CD4-positive, CD25-positive, alpha-beta regulatory T cell (primary cell): Measurements from ENCODE around the gene GPN1. TPM values are rescaled to one million over a fixed set of nuclear protein-coding genes. Genes with fewer than 3 reads are reported as not detected.
"Not testable (repeated sequence)": the region's sequence is repeated elsewhere in the genome, so short reads cannot be mapped to it uniquely, and the experiment has no call there.

Experiments used
- ATAC-seq, 2 donors: fragments of 150-1000 bp; cut with Tn5 transposase; one replicate each; pipeline ENCODE4 v1.10.0; 2021; ENCODE audit warnings: low read depth in 2 of 2, moderate number of reproducible peaks in 2 of 2, moderate library complexity in 1 of 2
- DNase-seq, 3 donors: peaks; one replicate each; pipeline versions ENCODE4 v3.0.0 to v3.0.0-alpha.2; 2012 to 2022; ENCODE audit warnings: mixed read lengths in 1 of 3
- H3K27ac ChIP-seq: one replicate; pipeline ENCODE4 v1.7.0; 2013; ENCODE audit warnings: mild to moderate bottlenecking, low read length; ENCODE audit not compliant: insufficient read depth, poor library complexity, severe bottlenecking
- H3K27me3 ChIP-seq: one replicate; pipeline ENCODE4 v1.7.0; 2013; ENCODE audit warnings: low read length; ENCODE audit not compliant: control insufficient read depth, insufficient read depth
- H3K36me3 ChIP-seq: one replicate; pipeline ENCODE4 v1.7.0; 2013; ENCODE audit warnings: mild to moderate bottlenecking, low read length, moderate library complexity; ENCODE audit not compliant: control insufficient read depth, insufficient read depth
- H3K4me1 ChIP-seq: 2 replicates; pipeline ENCODE4 v1.7.0; 2013; ENCODE audit warnings: mild to moderate bottlenecking, low read length; ENCODE audit not compliant: insufficient read depth, control insufficient read depth, poor library complexity, severe bottlenecking
- H3K4me3 ChIP-seq: one replicate; pipeline ENCODE4 v1.7.0; 2013; ENCODE audit warnings: low read depth, mild to moderate bottlenecking, low read length, moderate library complexity
- H3K9me3 ChIP-seq, 2 experiments: 1 replicate in 1 of 2; 2 replicates in 1 of 2; pipeline ENCODE4 v1.7.0; 2013; ENCODE audit warnings: low read length in 2 of 2, mild to moderate bottlenecking in 1 of 2, moderate library complexity in 1 of 2; ENCODE audit not compliant: control insufficient read depth in 2 of 2
- H3K27ac Mint-ChIP-seq, 3 donors: one replicate each; pipeline ENCODE4 v1.8.0; 2020 to 2022; ENCODE audit warnings: mild to moderate bottlenecking in 3 of 3, mixed read lengths in 3 of 3, moderate library complexity in 2 of 3
- H3K27me3 Mint-ChIP-seq: one replicate; pipeline ENCODE4 v1.8.0; 2022; ENCODE audit warnings: mild to moderate bottlenecking, mixed read lengths
- H3K36me3 Mint-ChIP-seq: one replicate; pipeline ENCODE4 v1.8.0; 2020; ENCODE audit warnings: mixed read lengths
- H3K4me1 Mint-ChIP-seq, 4 donors: one replicate each; pipeline ENCODE4 v1.8.0; 2020 to 2022; ENCODE audit warnings: mixed read lengths in 4 of 4, mild to moderate bottlenecking in 1 of 4
- H3K4me3 Mint-ChIP-seq, 4 donors: one replicate each; pipeline ENCODE4 v1.8.0; 2020 to 2022; ENCODE audit warnings: mild to moderate bottlenecking in 4 of 4, mixed read lengths in 4 of 4, moderate library complexity in 3 of 4
- H3K9me3 Mint-ChIP-seq, 7 donors: one replicate each; pipeline ENCODE4 v1.8.0; 2020 to 2022; ENCODE audit warnings: mixed read lengths in 7 of 7, mild to moderate bottlenecking in 3 of 7, moderate library complexity in 2 of 7
- polyA plus RNA-seq, 4 donors: library from polyadenylated mRNA; unstranded; fragments of 300-500 nt; fragmentation: Illumina TruSeq; gene quantifications; one replicate each; pipeline ENCODE4 v1.2.3, GENCODE V29; 2021
- total RNA-seq: library from RNA; stranded (reverse); gene quantifications from one replicate; pipeline ENCODE4 v1.2.3, GENCODE V29; 2022

Gene GPN1
- total and polyA plus RNA-seq, 5 donors from 2014 or later = 27.8 to 85.0 (median 74.9) TPM

GRCh38 chr2:27606611-27607010 is 22.2 kb upstream of the GPN1 start:
- H3K36me3 Mint-ChIP-seq = peaks cover 58% of the 10 kb centered on the region
- H3K4me3 Mint-ChIP-seq = no peak overlapping the region
- no peak overlapping the region for H3K27ac Mint-ChIP-seq
- Histone ChIP-seq H3K4me1 (no peaks in the 10 kb centered on the region), H3K36me3 (peaks cover 70% of the 10 kb centered on the region), H3K9me3 (no peaks in the 10 kb centered on the region), H3K4me3 (no peak overlapping the region), H3K27ac (no peak overlapping the region), H3K27me3 (no peaks in the 10 kb centered on the region)
- ATAC-seq (no peak), DNase-seq (no peak)
- H3K4me1 Mint-ChIP-seq = peaks cover 0 to 13% (median 4%) of the 10 kb centered on the region in 4 donors
- H3K9me3 Mint-ChIP-seq = no peaks in the 10 kb centered on the region
- no peaks in the 10 kb centered on the region for H3K27me3 Mint-ChIP-seq

- Histone ChIP-seq H3K9me3 (no peaks in the 10 kb centered on the region), H3K27ac (no peak overlapping the region), H3K4me3 (no peak overlapping the region), H3K36me3 (peaks cover 76% of the 10 kb centered on the region), H3K4me1 (no peaks in the 10 kb centered on the region), H3K27me3 (no peaks in the 10 kb centered on the region)
- Mint-ChIP-seq H3K27me3 (no peaks in the 10 kb centered on the region), H3K27ac (no peak overlapping the region), H3K36me3 (peaks cover 50% of the 10 kb centered on the region), H3K4me1 (peaks cover 2 to 6% (median 5%) of the 10 kb centered on the region in 4 donors), H3K4me3 (no peak overlapping the region), H3K9me3 (no peaks in the 10 kb centered on the region)
- DNase-seq (no peak), ATAC-seq (no peak)
Measured at GRCh38 chr2:27613985-27614384, 14.9 kb upstream of the GPN1 start.

- Mint-ChIP-seq H3K4me3 (no peak overlapping the region), H3K4me1 (peaks cover 2 to 6% (median 5%) of the 10 kb centered on the region in 4 donors), H3K27me3 (no peaks in the 10 kb centered on the region), H3K27ac (peak overlapping the region in 1 of 3 donors; percentile 72), H3K9me3 (no peaks in the 10 kb centered on the region), H3K36me3 (peaks cover 55% of the 10 kb centered on the region)
- no peak for ATAC-seq
- Histone ChIP-seq H3K4me3 (no peak overlapping the region), H3K27me3 (no peaks in the 10 kb centered on the region), H3K4me1 (no peaks in the 10 kb centered on the region), H3K27ac (no peak overlapping the region), H3K36me3 (peaks cover 84% of the 10 kb centered on the region), H3K9me3 (no peaks in the 10 kb centered on the region)
- DNase-seq = no peak
Measured at GRCh38 chr2:27615316-27615715, 13.5 kb upstream of the GPN1 start.

- H3K4me1 Mint-ChIP-seq = peaks cover 0 to 1% (median 0%) of the 10 kb centered on the region in 4 donors
- no peak overlapping the region for H3K27ac ChIP-seq
- no peak for ATAC-seq
- no peaks in the 10 kb centered on the region for H3K9me3 ChIP-seq
- H3K36me3 ChIP-seq = peaks cover 79% of the 10 kb centered on the region
- H3K9me3 Mint-ChIP-seq = no peaks in the 10 kb centered on the region
- DNase-seq = no peak
- H3K4me3 Mint-ChIP-seq = no peak overlapping the region
- no peak overlapping the region for H3K27ac Mint-ChIP-seq
- H3K27me3 Mint-ChIP-seq = no peaks in the 10 kb centered on the region
- no peaks in the 10 kb centered on the region for H3K4me1 ChIP-seq
- no peaks in the 10 kb centered on the region for H3K27me3 ChIP-seq
- no peak overlapping the region for H3K4me3 ChIP-seq
- H3K36me3 Mint-ChIP-seq = peaks cover 55% of the 10 kb centered on the region
Measured at GRCh38 chr2:27621524-27621923, 7.3 kb upstream of the GPN1 start.

- no peak for DNase-seq
- peaks cover 65% of the 10 kb centered on the region for H3K36me3 ChIP-seq
- no peak overlapping the region for H3K4me3 ChIP-seq
- Mint-ChIP-seq H3K9me3 (no peaks in the 10 kb centered on the region), H3K36me3 (peaks cover 45% of the 10 kb centered on the region), H3K27ac (no peak overlapping the region), H3K27me3 (no peaks in the 10 kb centered on the region), H3K4me3 (no peak overlapping the region), H3K4me1 (peaks cover 0 to 10% (median 6%) of the 10 kb centered on the region in 4 donors)
- H3K4me1 ChIP-seq = peaks cover 2% of the 10 kb centered on the region
- no peak for ATAC-seq
- no peak overlapping the region for H3K27ac ChIP-seq
- no peaks in the 10 kb centered on the region for H3K27me3 ChIP-seq
- H3K9me3 ChIP-seq = no peaks in the 10 kb centered on the region
Measured at GRCh38 chr2:27622921-27623384, 5.9 kb upstream of the GPN1 start.

- ATAC-seq (no peak), DNase-seq (no peak)
- H3K27ac ChIP-seq = no peak overlapping the region
- Mint-ChIP-seq H3K27me3 (no peaks in the 10 kb centered on the region), H3K4me3 (no peak overlapping the region), H3K4me1 (peaks cover 0 to 10% (median 6%) of the 10 kb centered on the region in 4 donors), H3K9me3 (no peaks in the 10 kb centered on the region), H3K27ac (peak overlapping the region in 1 of 3 donors; percentile 51), H3K36me3 (peaks cover 34% of the 10 kb centered on the region)
- H3K27me3 ChIP-seq = no peaks in the 10 kb centered on the region
- no peaks in the 10 kb centered on the region for H3K9me3 ChIP-seq
- peaks cover 47% of the 10 kb centered on the region for H3K36me3 ChIP-seq
- peaks cover 16% of the 10 kb centered on the region for H3K4me1 ChIP-seq
- no peak overlapping the region for H3K4me3 ChIP-seq
Measured at GRCh38 chr2:27624943-27625342, 3.9 kb upstream of the GPN1 start.

GRCh38 chr2:27626323-27626722 is 2.5 kb upstream of the GPN1 start:
- not testable (repeated sequence) for H3K9me3 Mint-ChIP-seq, H3K27ac Mint-ChIP-seq, H3K9me3 ChIP-seq, H3K27me3 Mint-ChIP-seq, H3K27me3 ChIP-seq, H3K4me3 ChIP-seq, ATAC-seq, DNase-seq
- Mint-ChIP-seq H3K36me3 (peaks cover 31% of the 10 kb centered on the region), H3K4me1 (peaks cover 0 to 15% (median 14%) of the 10 kb centered on the region in 4 donors), H3K4me3 (peak overlapping the region in 2 of 4 donors; percentile 13 to 24)
- H3K36me3 ChIP-seq = peaks cover 43% of the 10 kb centered on the region
- H3K27ac ChIP-seq = peak overlapping the region; percentile 15
- H3K4me1 ChIP-seq = peaks cover 16% of the 10 kb centered on the region

- Mint-ChIP-seq H3K4me1 (peaks cover 0 to 21% (median 20%) of the 10 kb centered on the region in 4 donors), H3K4me3 (peak overlapping the region in 2 of 4 donors; percentile 26 to 54), H3K36me3 (peaks cover 31% of the 10 kb centered on the region)
- Histone ChIP-seq H3K36me3 (peaks cover 43% of the 10 kb centered on the region), H3K4me1 (peaks cover 16% of the 10 kb centered on the region)
- H3K27ac ChIP-seq, H3K9me3 ChIP-seq, H3K27me3 ChIP-seq, H3K9me3 Mint-ChIP-seq, H3K27me3 Mint-ChIP-seq, H3K27ac Mint-ChIP-seq, ATAC-seq, H3K4me3 ChIP-seq: not testable (repeated sequence)
- peak in 1 of 3 donors; percentile 8 for DNase-seq
Measured at GRCh38 chr2:27626921-27627320, 1.9 kb upstream of the GPN1 start.
